Panc1 (cell line): ENCODE data around the gene AGBL2. TPM values are rescaled to one million over a fixed set of nuclear protein-coding genes. Genes with fewer than 3 reads are reported as not detected.

ENCODE experiments used
- ATAC-seq: fragments of 200-7000 bp; cut with Tn5 transposase; 2 replicates; pipeline ENCODE4 v1.9.1; 2020; ENCODE audit warnings: mild to moderate bottlenecking, moderate library complexity
- BruUV-seq: library from RNA; stranded (reverse); fragments of 400-500 nt; replicated peaks from 2 replicates; lab custom pipeline; 2021; lab: Mats Ljungman, UMichigan
- CTCF ChIA-PET: fragments of 300-600 bp; sonication (Branson Sonifier 250); formaldehyde crosslinking; loops from one replicate; lab custom pipeline; 2022; ENCODE audit warnings: antibody characterized with exemption; lab: Charles Lee
- POLR2A ChIA-PET: fragments of 300-600 bp; sonication (Branson Sonifier 250); formaldehyde crosslinking; loops from one replicate; lab custom pipeline; 2022; ENCODE audit warnings: antibody characterized with exemption; lab: Charles Lee
- DNase-seq: peaks from one replicate; pipeline ENCODE4 v3.0.0-alpha.2; 2010; ENCODE audit warnings: low read depth, low spot score
- H3K27ac ChIP-seq: 2 replicates; pipeline ENCODE4 v1.5.1; 2011; ENCODE audit warnings: mild to moderate bottlenecking, low read length, inconsistent platforms
- H3K27me3 ChIP-seq: fragments of 200-500 bp; sonication (Bioruptor generic); 2 replicates; pipeline ENCODE4 v1.6.0; 2014; ENCODE audit warnings: low read length, inconsistent platforms; ENCODE audit not compliant: control insufficient read depth, insufficient read depth
- H3K36me3 ChIP-seq: fragments of 200-500 bp; sonication (Bioruptor generic); 2 replicates; pipeline ENCODE4 v1.5.1; 2014; ENCODE audit warnings: inconsistent platforms, mild to moderate bottlenecking, low read length, moderate library complexity; ENCODE audit not compliant: control insufficient read depth, insufficient read depth
- H3K4me1 ChIP-seq: 2 replicates; pipeline ENCODE4 v1.5.1; 2011; ENCODE audit warnings: inconsistent platforms, mild to moderate bottlenecking, low read length, moderate library complexity; ENCODE audit not compliant: control insufficient read depth, insufficient read depth
- H3K4me3 ChIP-seq, 2 experiments: 2 replicates each; pipeline ENCODE4 v1.5.1; 2011 to 2012; ENCODE audit warnings: low read depth in 2 of 2, low read length in 2 of 2, mild to moderate bottlenecking in 2 of 2, inconsistent platforms in 1 of 2, moderate library complexity in 1 of 2
- H3K9me3 ChIP-seq: fragments of 200-500 bp; sonication (Bioruptor generic); 2 replicates; pipeline ENCODE4 v1.5.1; 2014; ENCODE audit warnings: low read depth, mild to moderate bottlenecking, inconsistent platforms, low read length, moderate library complexity; ENCODE audit not compliant: control insufficient read depth, insufficient read depth
- CTCF ChIP-seq: fragments of 450-650 bp; IDR thresholded peaks from 2 replicates; pipeline ENCODE4 v1.5.1; 2017; ENCODE audit warnings: mild to moderate bottlenecking
- POLR2AphosphoS5 ChIP-seq: IDR thresholded peaks from 2 replicates; pipeline ENCODE4 v1.6.1; 2012; ENCODE audit warnings: mild to moderate bottlenecking, low read depth, low read length, moderate library complexity
- REST ChIP-seq, 2 experiments: IDR thresholded peaks; 2 replicates each; pipeline ENCODE4 v1.6.1; 2011 to 2012; ENCODE audit warnings: low read depth in 2 of 2, control low read depth in 1 of 2, low read length in 1 of 2, mild to moderate bottlenecking in 1 of 2, moderate library complexity in 1 of 2; ENCODE audit not compliant: insufficient read depth in 1 of 2
- SIN3A ChIP-seq: IDR thresholded peaks from 2 replicates; pipeline ENCODE4 v1.6.1; 2012; ENCODE audit warnings: low read depth, mild to moderate bottlenecking, low read length, moderate library complexity, borderline replicate concordance; ENCODE audit not compliant: insufficient read depth
- TCF7L2 ChIP-seq: IDR thresholded peaks from 2 replicates; pipeline ENCODE4 v1.6.1; 2011; ENCODE audit warnings: mild to moderate bottlenecking, low read depth, low read length, inconsistent platforms
- in situ Hi-C: cut with HindIII; loops from 2 replicates; pipeline ENCODE4 v1.10.0; 2016; ENCODE audit warnings: low sequenced_read_pairs, low pct_unique_long_range_greater_than_20kb
- intact Hi-C: fragments of 100-400 bp; cut with micrococcal nuclease; formaldehyde crosslinking; loops from one replicate; pipeline ENCODE4 v1.10.0; 2022; ENCODE audit not compliant: unreplicated experiment
- total RNA-seq: library from RNA; stranded (reverse); gene quantifications from one replicate; pipeline ENCODE4 v1.2.1, GENCODE V29; 2021; ENCODE audit not compliant: unreplicated experiment

Gene AGBL2
- total RNA-seq, 1 experiment from 2014 or later = 6.8 TPM

GRCh38 chr11:47732271-47732670 is 17.1 kb upstream of the AGBL2 start:
- DNase-seq (no peak), ATAC-seq (no peak)
- ChIA-PET CTCF (no interaction called here), POLR2A (no interaction called here)
- in situ Hi-C loops (no loop called here), intact Hi-C loops (no loop called here)
- no peaks in the 10 kb centered on the region for H3K27me3 ChIP-seq
- TF ChIP-seq POLR2AphosphoS5 (no peak), REST (IDR thresholded peaks at IDR 0.05; ENCODE audit: insufficient read depth in 1 of 2, low read depth in 2 of 2, low read length in 1 of 2) (no peak)
- no peak overlapping the region for H3K4me3 ChIP-seq
- no peak overlapping the region for H3K27ac ChIP-seq
- H3K36me3 ChIP-seq = peaks cover 46% of the 10 kb centered on the region
- no peaks in the 10 kb centered on the region for H3K4me1 ChIP-seq
- no peaks in the 10 kb centered on the region for H3K9me3 ChIP-seq
- BruUV-seq = no TSS peak

- intact Hi-C loops = no loop called here
- ChIA-PET CTCF (no interaction called here), POLR2A (interaction anchor here (0.7 kb wide), 1 partner anchor 31 kb away, joined by 3 read pairs; no protein-coding TSS in a partner anchor)
- Histone ChIP-seq H3K9me3 (no peaks in the 10 kb centered on the region), H3K27ac (no peak overlapping the region), H3K36me3 (peaks cover 46% of the 10 kb centered on the region), H3K27me3 (no peaks in the 10 kb centered on the region), H3K4me1 (no peaks in the 10 kb centered on the region), H3K4me3 (no peak overlapping the region)
- in situ Hi-C loops = no loop called here
- DNase-seq (no peak), ATAC-seq (no peak)
- no TSS peak for BruUV-seq
- TF ChIP-seq REST (IDR thresholded peaks at IDR 0.05; ENCODE audit: insufficient read depth in 1 of 2, low read depth in 2 of 2, low read length in 1 of 2) (no peak), SIN3A (no peak), CTCF (no peak), POLR2AphosphoS5 (no peak), TCF7L2 (no peak)
These were observed 16.3 kb upstream of the AGBL2 start for GRCh38 chr11:47731475-47731874.
